CD4-positive, alpha-beta T cell treated with Interleukin-21 for 1 hour (primary cell): ENCODE data around the gene ADGRV1.
"Not testable (repeated sequence)": the region's sequence is repeated elsewhere in the genome, so short reads cannot be mapped to it uniquely, and the experiment has no call there.

Source experiments
- DNase-seq: peaks from one replicate; pipeline ENCODE4 v3.0.0-alpha.2; 2020

ADGRV1 gene

GRCh38 chr5:91010090-91010489, 451.5 kb downstream of the ADGRV1 start:
- DNase-seq: no peak

GRCh38 chr5:91011029-91011428, 452.4 kb downstream of the ADGRV1 start:
- no peak for DNase-seq

GRCh38 chr5:91012867-91013266, 454.3 kb downstream of the ADGRV1 start:
- DNase-seq: not testable (repeated sequence)

- DNase-seq: no peak
Measured at GRCh38 chr5:91016322-91016721, 457.7 kb downstream of the ADGRV1 start.

- DNase-seq: no peak
Measured at GRCh38 chr5:91016954-91017700, 458.5 kb downstream of the ADGRV1 start.

GRCh38 chr5:91018200-91018599, 459.6 kb downstream of the ADGRV1 start:
- no peak for DNase-seq

DNA sequence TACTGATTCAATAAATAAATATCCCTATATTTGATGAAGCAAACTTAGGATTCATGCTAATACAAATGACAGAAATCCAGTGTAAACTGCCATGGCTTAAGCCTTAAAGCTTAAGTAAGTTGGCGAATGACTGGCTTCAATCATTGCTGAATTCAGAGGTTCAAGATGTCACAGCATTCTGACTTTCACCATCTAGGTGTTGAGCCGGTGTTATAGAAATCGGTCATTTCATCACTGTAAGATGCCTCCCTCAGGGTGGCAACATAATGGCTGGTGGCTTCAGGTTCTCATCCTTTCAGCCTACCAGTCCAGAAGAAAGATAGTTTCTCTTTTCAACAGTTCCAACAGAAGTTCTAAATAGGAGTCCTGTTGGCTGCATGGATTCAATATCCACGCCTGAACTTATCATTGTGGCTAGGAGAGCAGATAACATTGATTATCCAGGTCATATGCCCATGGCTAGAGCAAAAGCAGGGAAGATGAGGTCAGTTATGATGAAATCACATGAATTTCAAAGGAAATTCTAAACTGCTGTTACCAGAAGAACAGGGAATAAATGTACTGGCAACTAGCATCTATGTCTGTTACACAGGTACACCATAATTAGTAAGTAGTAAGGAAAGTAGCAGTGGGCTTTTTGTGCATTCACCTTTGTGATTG, 460.2 kb downstream of the ADGRV1 start:
- DNase-seq: no peak

DNA sequence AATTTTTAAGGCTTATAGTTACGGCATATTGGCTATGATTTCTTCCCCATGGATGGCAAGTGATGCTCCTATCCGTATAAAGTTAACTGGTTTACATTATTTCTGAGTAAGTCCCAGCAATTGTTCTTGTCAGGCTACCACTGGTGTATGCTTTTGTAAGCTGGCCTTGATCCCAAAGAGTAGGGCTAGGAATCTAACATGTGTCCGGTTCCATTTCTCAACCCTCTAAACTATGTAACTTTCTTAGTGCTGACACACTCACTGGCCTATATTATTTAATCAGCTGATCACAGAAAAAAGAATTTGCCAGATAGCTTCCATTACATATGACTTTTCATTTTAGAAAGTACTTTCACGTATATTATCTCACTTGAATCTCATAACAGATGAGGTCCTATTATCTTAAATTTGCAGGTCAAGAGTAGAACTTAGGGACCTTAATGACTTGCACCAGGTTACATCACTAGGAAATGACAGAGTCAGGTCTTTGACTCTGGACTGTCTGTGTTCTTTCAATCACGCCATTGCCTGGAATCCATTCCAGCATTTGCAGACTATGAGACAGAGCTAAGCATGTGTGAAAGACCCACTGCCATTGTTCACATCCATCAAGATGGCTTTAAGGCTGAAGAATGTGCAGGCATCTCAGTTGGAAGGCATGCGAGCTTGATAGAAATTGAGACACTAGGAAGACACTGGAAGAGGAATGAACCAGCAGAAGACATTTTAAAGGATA, 461.6 kb downstream of the ADGRV1 start:
- no peak for DNase-seq

- no peak for DNase-seq
Measured at GRCh38 chr5:91022518-91022917, 463.9 kb downstream of the ADGRV1 start.

GRCh38 chr5:91024206-91024605, 465.6 kb downstream of the ADGRV1 start:
- no peak for DNase-seq

GRCh38 chr5:91024727-91025126, 466.1 kb downstream of the ADGRV1 start:
- DNase-seq: no peak

- no peak for DNase-seq
Measured at GRCh38 chr5:91025449-91025848, 466.9 kb downstream of the ADGRV1 start.

DNA sequence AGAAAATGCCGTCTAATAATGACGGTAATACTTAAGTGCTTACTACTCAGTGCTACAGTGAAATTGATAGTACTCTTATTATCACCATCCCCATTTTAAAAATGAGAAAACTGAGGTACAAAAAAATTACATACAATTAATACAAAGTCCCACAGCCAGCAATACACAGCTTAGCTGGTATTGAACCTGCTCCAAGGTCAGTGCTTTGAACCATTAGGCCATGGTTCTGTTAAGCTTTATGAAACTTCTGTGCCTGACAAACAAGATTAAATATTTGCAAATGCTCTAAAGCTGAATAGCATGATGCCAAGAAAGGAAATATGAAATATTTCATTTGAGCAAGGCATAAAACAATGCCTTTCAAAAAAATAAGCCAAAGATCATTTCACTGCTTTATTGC, 467.4 kb downstream of the ADGRV1 start:
- DNase-seq: no peak

DNA sequence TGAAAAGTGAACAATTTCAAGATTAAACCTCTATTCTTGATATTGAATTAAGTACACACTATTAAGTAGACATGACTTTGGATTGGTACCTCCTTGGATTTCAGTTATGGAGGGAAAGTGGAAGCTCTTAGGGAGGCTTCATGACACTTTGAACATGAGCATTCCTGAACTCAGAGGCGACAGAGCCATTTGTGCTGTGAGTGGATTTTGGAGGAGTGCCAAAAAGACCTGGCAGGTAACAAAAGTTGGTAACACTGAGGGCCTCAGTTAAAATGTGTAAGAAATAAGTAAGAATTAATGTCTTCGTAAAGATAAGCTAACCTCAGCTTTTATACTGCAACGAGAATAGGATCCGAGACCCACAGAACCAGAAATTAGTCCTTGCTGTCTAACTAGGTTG, 467.9 kb downstream of the ADGRV1 start:
- DNase-seq: no peak

DNA sequence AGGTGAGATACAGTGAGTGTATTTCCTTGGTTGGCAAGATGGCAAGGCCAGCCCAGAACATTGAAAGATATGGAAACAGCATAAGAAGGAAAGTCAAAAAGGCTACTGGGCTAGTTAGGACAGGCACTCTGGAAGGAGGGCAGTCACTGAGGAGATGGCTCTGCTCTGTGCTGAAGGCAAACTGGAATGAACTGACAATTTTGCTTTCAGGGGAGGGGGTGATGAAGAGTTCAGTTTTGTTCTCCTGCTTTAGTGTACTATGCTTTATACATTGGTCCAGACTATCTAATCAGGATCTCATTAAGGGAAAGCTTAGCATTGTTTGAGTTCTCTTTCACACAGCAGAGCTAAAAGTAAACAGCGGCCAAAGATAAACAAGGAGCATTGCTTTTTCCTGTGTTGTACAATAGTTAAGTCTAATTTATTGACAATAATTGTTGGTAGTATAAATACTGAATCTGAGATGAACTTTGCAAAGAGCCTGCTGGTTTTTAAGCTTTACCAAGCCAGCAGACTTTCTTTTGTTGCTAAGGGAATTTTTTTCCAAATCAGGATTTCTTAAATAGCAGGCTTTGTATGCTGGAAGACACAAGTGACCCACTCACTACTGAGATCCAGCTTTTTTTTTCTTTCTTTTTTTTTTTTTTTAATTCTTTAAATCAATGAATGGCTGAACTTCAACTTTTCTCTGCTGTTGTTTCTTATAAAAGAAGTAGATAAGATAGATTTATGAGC, 469.0 kb downstream of the ADGRV1 start:
- DNase-seq: no peak

GRCh38 chr5:91028499-91028956, 469.9 kb downstream of the ADGRV1 start:
- no peak for DNase-seq

GRCh38 chr5:91030521-91031401, 472.2 kb downstream of the ADGRV1 start:
- no peak for DNase-seq

DNA sequence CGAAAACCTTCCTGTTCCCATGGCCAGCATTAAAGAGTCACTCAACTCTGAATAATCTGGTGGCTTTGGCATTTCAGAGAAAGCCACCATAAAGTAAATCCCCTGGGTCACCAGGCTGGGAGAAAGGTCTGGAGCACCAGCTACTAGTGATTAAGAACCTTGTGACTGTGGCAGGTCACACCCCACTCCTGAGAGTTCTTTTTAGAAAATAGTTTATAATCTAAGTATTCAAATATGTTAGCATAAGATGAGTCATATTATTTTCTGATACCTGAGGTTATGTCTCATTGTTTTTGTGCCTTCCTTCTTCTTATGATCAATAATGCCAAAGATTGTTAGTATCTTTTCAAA, 472.8 kb downstream of the ADGRV1 start:
- no peak for DNase-seq

GRCh38 chr5:91032125-91032524, 473.5 kb downstream of the ADGRV1 start:
- no peak for DNase-seq

GRCh38 chr5:91033370-91033769, 474.8 kb downstream of the ADGRV1 start:
- DNase-seq: no peak

GRCh38 chr5:91038180-91038808, 479.7 kb downstream of the ADGRV1 start:
- DNase-seq: no peak

- not testable (repeated sequence) for DNase-seq
Measured at GRCh38 chr5:91041132-91041531, 482.5 kb downstream of the ADGRV1 start.
